Measurements from ENCODE around the gene DCC. TPM values are rescaled to one million over a fixed set of nuclear protein-coding genes. Genes with fewer than 3 reads are reported as not detected.

Gene DCC
- total RNA-seq, 1 experiment from 2014 or later: not detected

GRCh38 chr18:53056064-53056463 is 716.1 kb downstream of the DCC start:
- Histone ChIP-seq H3K4me2 (no peak overlapping the region), H3K27ac (no peak overlapping the region), H3K36me3 (ENCODE audit: low read depth) (no peaks in the 10 kb centered on the region), H4K20me1 (ENCODE audit: insufficient read depth) (no peaks in the 10 kb centered on the region), H3K4me1 (replicated peaks; ENCODE audit: insufficient read depth) (no peaks in the 10 kb centered on the region), H3K27me3 (ENCODE audit: insufficient read depth, low read depth) (no peaks in the 10 kb centered on the region), H3F3A (ENCODE audit: insufficient read depth, low read depth) (no peaks in the 10 kb centered on the region), H3K9me2 (ENCODE audit: insufficient read depth) (no peaks in the 10 kb centered on the region; the same call in 1 of the 2 replicates), H3K9me3 (ENCODE audit: insufficient read depth, low read depth) (no peaks in the 10 kb centered on the region), H3K79me2 (ENCODE audit: low read depth) (no peaks in the 10 kb centered on the region), H3K4me3 (no peak overlapping the region), H2AFZ (no peak overlapping the region)
- no peak for TF ChIP-seq EZH2 (IDR thresholded peaks at IDR 0.05; ENCODE audit: low read depth)
- TF ChIP-seq CTCF (conservative IDR thresholded peaks at IDR 0.05): no peak
- no TSS peak for BruUV-seq (replicated peaks)
- intact Hi-C loops (cut with micrococcal nuclease; ENCODE audit: unreplicated experiment): no loop called here
- CTCF ChIA-PET: no interaction called here
- DNase-seq: no peak
- POLR2A ChIA-PET (ENCODE audit: unreplicated experiment): no interaction called here

- POLR2A ChIA-PET (ENCODE audit: unreplicated experiment): no interaction called here
- H3K27me3 ChIP-seq (ENCODE audit: insufficient read depth, low read depth): no peaks in the 10 kb centered on the region
- TF ChIP-seq EZH2 (IDR thresholded peaks at IDR 0.05; ENCODE audit: low read depth) (no peak), CTCF (conservative IDR thresholded peaks at IDR 0.05) (no peak)
- H3K4me2 ChIP-seq: no peak overlapping the region
- no peaks in the 10 kb centered on the region for H3K36me3 ChIP-seq (ENCODE audit: low read depth)
- no peak overlapping the region for H3K4me3 ChIP-seq
- no peak overlapping the region for H2AFZ ChIP-seq
- intact Hi-C loops (cut with micrococcal nuclease; ENCODE audit: unreplicated experiment): no loop called here
- no peaks in the 10 kb centered on the region for H4K20me1 ChIP-seq (ENCODE audit: insufficient read depth)
- BruUV-seq (replicated peaks): no TSS peak
- no peaks in the 10 kb centered on the region for H3F3A ChIP-seq (ENCODE audit: insufficient read depth, low read depth)
- no peaks in the 10 kb centered on the region for H3K4me1 ChIP-seq (replicated peaks; ENCODE audit: insufficient read depth)
- CTCF ChIA-PET: no interaction called here
- H3K9me2 ChIP-seq (ENCODE audit: insufficient read depth): no peaks in the 10 kb centered on the region
- H3K9me3 ChIP-seq (ENCODE audit: insufficient read depth, low read depth): no peaks in the 10 kb centered on the region
- no peaks in the 10 kb centered on the region for H3K79me2 ChIP-seq (ENCODE audit: low read depth)
- no peak for DNase-seq
- no peak overlapping the region for H3K27ac ChIP-seq
These were observed 730.8 kb downstream of the DCC start for GRCh38 chr18:53070788-53071187.

- no TSS peak for BruUV-seq (replicated peaks)
- DNase-seq: no peak
- POLR2A ChIA-PET (ENCODE audit: unreplicated experiment): no interaction called here
- Histone ChIP-seq H3K4me1 (replicated peaks; ENCODE audit: insufficient read depth) (no peaks in the 10 kb centered on the region), H3K9me3 (ENCODE audit: insufficient read depth, low read depth) (no peaks in the 10 kb centered on the region), H3F3A (ENCODE audit: insufficient read depth, low read depth) (no peaks in the 10 kb centered on the region), H4K20me1 (ENCODE audit: insufficient read depth) (no peaks in the 10 kb centered on the region), H2AFZ (no peak overlapping the region), H3K4me2 (no peak overlapping the region), H3K4me3 (no peak overlapping the region), H3K79me2 (ENCODE audit: low read depth) (no peaks in the 10 kb centered on the region), H3K27ac (no peak overlapping the region), H3K27me3 (ENCODE audit: insufficient read depth, low read depth) (no peaks in the 10 kb centered on the region), H3K9me2 (ENCODE audit: insufficient read depth) (no peaks in the 10 kb centered on the region), H3K36me3 (ENCODE audit: low read depth) (no peaks in the 10 kb centered on the region)
- CTCF ChIA-PET: no interaction called here
- intact Hi-C loops (cut with micrococcal nuclease; ENCODE audit: unreplicated experiment): no loop called here
- TF ChIP-seq EZH2 (IDR thresholded peaks at IDR 0.05; ENCODE audit: low read depth) (no peak), CTCF (conservative IDR thresholded peaks at IDR 0.05) (no peak)
These were observed 740.7 kb downstream of the DCC start for GRCh38 chr18:53080687-53081086.

All from PC-9 (cell line).